Subcutaneous abdominal adipose tissue (tissue), 5 donors: ENCODE results near the gene KLK2.

ENCODE experiments used
- H3K27ac ChIP-seq: one replicate; pipeline ENCODE4 v1.7.0; 2013; ENCODE audit warnings: low read depth, mild to moderate bottlenecking, inconsistent platforms, low read length, moderate library complexity
- H3K27me3 ChIP-seq, 5 donors: one replicate each; pipeline ENCODE4 v1.7.0; 2013; ENCODE audit warnings: low read length in 5 of 5, inconsistent platforms in 1 of 5; ENCODE audit not compliant: control insufficient read depth in 5 of 5, insufficient read depth in 4 of 5
- H3K36me3 ChIP-seq, 5 donors: one replicate each; pipeline ENCODE4 v1.7.0; 2013; ENCODE audit warnings: low read length in 5 of 5; ENCODE audit not compliant: control insufficient read depth in 5 of 5, insufficient read depth in 5 of 5
- H3K4me1 ChIP-seq, 5 donors: one replicate each; pipeline ENCODE4 v1.7.0; 2013; ENCODE audit warnings: low read length in 5 of 5, mild to moderate bottlenecking in 3 of 5, moderate library complexity in 1 of 5; ENCODE audit not compliant: control insufficient read depth in 5 of 5, insufficient read depth in 5 of 5
- H3K4me3 ChIP-seq, 5 donors: one replicate each; pipeline ENCODE4 v1.7.0; 2013; ENCODE audit warnings: low read length in 5 of 5, low read depth in 1 of 5
- H3K9ac ChIP-seq, 5 donors: one replicate each; pipeline ENCODE4 v1.7.0; 2013; ENCODE audit warnings: low read length in 5 of 5, mild to moderate bottlenecking in 4 of 5, moderate library complexity in 3 of 5
- H3K9me3 ChIP-seq, 5 donors: one replicate each; pipeline ENCODE4 v1.7.0; 2013; ENCODE audit warnings: low read length in 5 of 5; ENCODE audit not compliant: control insufficient read depth in 5 of 5
- donor health status: healthy.
- donor health status: healthy.
- donor health status: healthy.
- donor health status: healthy.
- donor health status: healthy.

Gene KLK2

GRCh38 chr19:50869479-50869878 lies 3.8 kb upstream of the KLK2 start:
- Histone ChIP-seq H3K4me3 (no peak overlapping the region), H3K36me3 (no peaks in the 10 kb centered on the region), H3K27ac (no peak overlapping the region), H3K27me3 (peaks cover 3 to 42% (median 16%) of the 10 kb centered on the region in 5 donors), H3K4me1 (no peaks in the 10 kb centered on the region), H3K9me3 (no peaks in the 10 kb centered on the region), H3K9ac (no peak overlapping the region)

- H3K4me1 ChIP-seq = no peaks in the 10 kb centered on the region
- no peak overlapping the region for H3K4me3 ChIP-seq
- no peak overlapping the region for H3K27ac ChIP-seq
- peaks cover 10 to 46% (median 22%) of the 10 kb centered on the region in 5 donors for H3K27me3 ChIP-seq
- H3K9ac ChIP-seq = no peak overlapping the region
- no peaks in the 10 kb centered on the region for H3K36me3 ChIP-seq
- H3K9me3 ChIP-seq = no peaks in the 10 kb centered on the region
Observed at GRCh38 chr19:50870417-50871089, 2.7 kb upstream of the KLK2 start.

- H3K27ac ChIP-seq = no peak overlapping the region
- H3K4me3 ChIP-seq = no peak overlapping the region
- no peaks in the 10 kb centered on the region for H3K36me3 ChIP-seq
- H3K9me3 ChIP-seq = no peaks in the 10 kb centered on the region
- H3K27me3 ChIP-seq = peaks cover 10 to 54% (median 44%) of the 10 kb centered on the region in 5 donors
- H3K9ac ChIP-seq = no peak overlapping the region
- no peaks in the 10 kb centered on the region for H3K4me1 ChIP-seq
Observed at GRCh38 chr19:50874211-50874610, 972 bp downstream of the KLK2 start.

GRCh38 chr19:50875795-50876422 lies 2.7 kb downstream of the KLK2 start:
- H3K27ac ChIP-seq = no peak overlapping the region

GRCh38 chr19:50876456-50876855 lies 3.2 kb downstream of the KLK2 start:
- Histone ChIP-seq H3K9me3 (no peaks in the 10 kb centered on the region), H3K36me3 (no peaks in the 10 kb centered on the region), H3K9ac (no peak overlapping the region), H3K27me3 (peaks cover 7 to 56% (median 43%) of the 10 kb centered on the region in 5 donors), H3K27ac (no peak overlapping the region), H3K4me3 (no peak overlapping the region), H3K4me1 (no peaks in the 10 kb centered on the region)

More at GRCh38 chr19:50875795-50876422, 2.7 kb downstream of the KLK2 start:
- Histone ChIP-seq H3K4me1 (no peaks in the 10 kb centered on the region), H3K9me3 (no peaks in the 10 kb centered on the region), H3K9ac (no peak overlapping the region), H3K4me3 (no peak overlapping the region), H3K27me3 (peaks cover 7 to 55% (median 43%) of the 10 kb centered on the region in 5 donors), H3K36me3 (no peaks in the 10 kb centered on the region)

- H3K27me3 ChIP-seq = peaks cover 7 to 56% (median 40%) of the 10 kb centered on the region in 5 donors
- no peak overlapping the region for H3K9ac ChIP-seq
- H3K36me3 ChIP-seq = no peaks in the 10 kb centered on the region
- no peaks in the 10 kb centered on the region for H3K4me1 ChIP-seq
- no peak overlapping the region for H3K4me3 ChIP-seq
- H3K27ac ChIP-seq = no peak overlapping the region
- no peaks in the 10 kb centered on the region for H3K9me3 ChIP-seq
Observed at GRCh38 chr19:50877338-50877737, 4.1 kb downstream of the KLK2 start.

GRCh38 chr19:50878851-50879250 lies 5.6 kb downstream of the KLK2 start:
- H3K36me3 ChIP-seq = no peaks in the 10 kb centered on the region
- H3K27ac ChIP-seq = no peak overlapping the region
- H3K9me3 ChIP-seq = no peaks in the 10 kb centered on the region
- no peak overlapping the region for H3K9ac ChIP-seq
- peaks cover 7 to 46% (median 38%) of the 10 kb centered on the region in 5 donors for H3K27me3 ChIP-seq
- no peak overlapping the region for H3K4me3 ChIP-seq
- H3K4me1 ChIP-seq = no peaks in the 10 kb centered on the region

- Histone ChIP-seq H3K9me3 (no peaks in the 10 kb centered on the region), H3K4me3 (no peak overlapping the region), H3K27ac (no peak overlapping the region), H3K27me3 (peaks cover 0 to 37% (median 35%) of the 10 kb centered on the region in 5 donors), H3K36me3 (no peaks in the 10 kb centered on the region), H3K4me1 (no peaks in the 10 kb centered on the region), H3K9ac (no peak overlapping the region)
Observed at GRCh38 chr19:50880241-50880640, 7.0 kb downstream of the KLK2 start.

GRCh38 chr19:50882188-50882587 lies 8.9 kb downstream of the KLK2 start:
- Histone ChIP-seq H3K36me3 (no peaks in the 10 kb centered on the region), H3K4me3 (no peak overlapping the region), H3K9me3 (no peaks in the 10 kb centered on the region), H3K27ac (no peak overlapping the region), H3K9ac (no peak overlapping the region), H3K27me3 (peaks cover 0 to 37% (median 26%) of the 10 kb centered on the region in 5 donors), H3K4me1 (no peaks in the 10 kb centered on the region)

- Histone ChIP-seq H3K27me3 (peaks cover 0 to 21% (median 13%) of the 10 kb centered on the region in 5 donors), H3K36me3 (no peaks in the 10 kb centered on the region), H3K9me3 (no peaks in the 10 kb centered on the region), H3K4me1 (peaks cover 0 to 5% (median 0%) of the 10 kb centered on the region in 5 donors), H3K9ac (no peak overlapping the region), H3K27ac (no peak overlapping the region), H3K4me3 (no peak overlapping the region)
Observed at GRCh38 chr19:50889638-50890037, 16.4 kb downstream of the KLK2 start.
